Endodermal cell (in vitro differentiated cells): ENCODE data around the gene CHCHD5. TPM values are rescaled to one million over a fixed set of nuclear protein-coding genes. Genes with fewer than 3 reads are reported as not detected.

Experiments
- DNase-seq: peaks from one replicate; pipeline ENCODE4 v3.0.0-alpha.2; 2017
- H3K27ac ChIP-seq: 2 replicates; pipeline ENCODE4 v1.5.1; 2013; ENCODE audit warnings: mild to moderate bottlenecking, low read depth, low read length, moderate library complexity
- H3K27me3 ChIP-seq: 2 replicates; pipeline ENCODE4 v1.6.1; 2013; ENCODE audit warnings: mild to moderate bottlenecking, low read length, moderate library complexity; ENCODE audit not compliant: insufficient read depth, control insufficient read depth, poor library complexity, severe bottlenecking
- H3K36me3 ChIP-seq: 2 replicates; pipeline ENCODE4 v1.7.0; 2013; ENCODE audit warnings: mild to moderate bottlenecking, low read length, moderate library complexity; ENCODE audit not compliant: control insufficient read depth, insufficient read depth
- H3K4me1 ChIP-seq: one replicate; pipeline ENCODE4 v1.7.0; 2013; ENCODE audit warnings: low read length; ENCODE audit not compliant: control insufficient read depth, insufficient read depth
- H3K4me3 ChIP-seq: 2 replicates; pipeline ENCODE4 v1.5.1; 2013; ENCODE audit warnings: mild to moderate bottlenecking, low read length, moderate library complexity
- H3K9ac ChIP-seq: 2 replicates; pipeline ENCODE4 v1.6.1; 2013; ENCODE audit warnings: mild to moderate bottlenecking, low read length, moderate library complexity; ENCODE audit not compliant: poor library complexity, severe bottlenecking; ENCODE audit errors: extremely low read depth
- H3K9me3 ChIP-seq: 2 replicates; pipeline ENCODE4 v1.6.1; 2013; ENCODE audit warnings: mild to moderate bottlenecking, low read length, moderate library complexity; ENCODE audit not compliant: control insufficient read depth
- H3K27ac Mint-ChIP-seq: 2 replicates; pipeline ENCODE4 v1.8.0; 2020; ENCODE audit warnings: mixed read lengths
- H3K27me3 Mint-ChIP-seq: 2 replicates; pipeline ENCODE4 v1.8.0; 2021; ENCODE audit warnings: mild to moderate bottlenecking, mixed read lengths; ENCODE audit not compliant: insufficient read depth
- H3K36me3 Mint-ChIP-seq: 2 replicates; pipeline ENCODE4 v1.8.0; 2020; ENCODE audit warnings: low read depth, mixed read lengths
- H3K4me1 Mint-ChIP-seq: 2 replicates; pipeline ENCODE4 v1.8.0; 2020; ENCODE audit warnings: mixed read lengths
- H3K4me3 Mint-ChIP-seq: 2 replicates; pipeline ENCODE4 v1.8.0; 2020; ENCODE audit warnings: mild to moderate bottlenecking, moderate library complexity, mixed read lengths
- H3K9me3 Mint-ChIP-seq: 2 replicates; pipeline ENCODE4 v1.8.0; 2020; ENCODE audit warnings: mild to moderate bottlenecking, mixed read lengths
- CTCF ChIP-seq: fragments of 200-600 bp; sonication (generic); conservative IDR thresholded peaks from 2 replicates; pipeline ENCODE4 v1.5.0; 2021; ENCODE audit warnings: antibody characterized with exemption, mild to moderate bottlenecking
- WGBS, 2 experiments: methylation state at CpG; one replicate each; pipeline versions ENCODE4 v1.1.5 to v1.1.7; 2013; ENCODE audit warnings: missing lambda C conversion rate in 2 of 2, mixed read lengths in 1 of 2; ENCODE audit not compliant: insufficient coverage in 1 of 2, insufficient read length in 1 of 2; 5-methylcytosine and 5-hydroxymethylcytosine counted together
- total RNA-seq, 2 donors: library from RNA; stranded (reverse); fragmentation: NEBNext Ultra II Directional in 1 of 2; extraction: Animal tissue kit (Norgen Biotek cat#: 25700) in 1 of 2; gene quantifications; 2 replicates in 1 of 2; 3 replicates in 1 of 2; pipeline ENCODE4 v1.2.1, GENCODE V29; 2021

CHCHD5 gene
- total RNA-seq, 2 donors from 2014 or later = 39.1 to 48.2 TPM

GRCh38 chr2:112591413-112591812 is 7.0 kb downstream of the CHCHD5 start:
- Histone ChIP-seq H3K4me3 (no peak overlapping the region), H3K9ac (no peak overlapping the region), H3K36me3 (peaks cover 20% of the 10 kb centered on the region), H3K9me3 (no peaks in the 10 kb centered on the region), H3K4me1 (no peaks in the 10 kb centered on the region), H3K27me3 (no peaks in the 10 kb centered on the region), H3K27ac (no peak overlapping the region)
- Mint-ChIP-seq H3K9me3 (no peaks in the 10 kb centered on the region), H3K36me3 (peaks cover 30% of the 10 kb centered on the region), H3K4me1 (peaks cover 3% of the 10 kb centered on the region), H3K4me3 (no peak overlapping the region), H3K27me3 (no peaks in the 10 kb centered on the region), H3K27ac (no peak overlapping the region)
- no peak for TF ChIP-seq CTCF
- WGBS, 2 experiments = 90 to 92% methylated on average over 5 of the region's 5 CpGs
- DNase-seq = no peak

GRCh38 chr2:112593736-112594135 is 9.3 kb downstream of the CHCHD5 start:
- H3K27me3 ChIP-seq = no peaks in the 10 kb centered on the region
- H3K9me3 ChIP-seq = no peaks in the 10 kb centered on the region
- 89 to 95% methylated on average over 3 to 4 of the region's 4 CpGs for WGBS, 2 experiments
- Mint-ChIP-seq H3K9me3 (no peaks in the 10 kb centered on the region), H3K4me3 (no peak overlapping the region), H3K27ac (no peak overlapping the region), H3K36me3 (peaks cover 10% of the 10 kb centered on the region), H3K4me1 (peaks cover 3% of the 10 kb centered on the region), H3K27me3 (no peaks in the 10 kb centered on the region)
- H3K36me3 ChIP-seq = peaks cover 2% of the 10 kb centered on the region
- no peak overlapping the region for H3K4me3 ChIP-seq
- DNase-seq = no peak
- TF ChIP-seq CTCF = no peak
- no peak overlapping the region for H3K9ac ChIP-seq
- H3K27ac ChIP-seq = no peak overlapping the region
- no peaks in the 10 kb centered on the region for H3K4me1 ChIP-seq

- no peak overlapping the region for H3K4me3 Mint-ChIP-seq
- Histone ChIP-seq H3K36me3 (no peaks in the 10 kb centered on the region), H3K27ac (no peak overlapping the region), H3K9me3 (no peaks in the 10 kb centered on the region), H3K4me1 (no peaks in the 10 kb centered on the region), H3K27me3 (no peaks in the 10 kb centered on the region), H3K9ac (no peak overlapping the region), H3K4me3 (no peak overlapping the region)
- H3K36me3 Mint-ChIP-seq = peaks cover 3% of the 10 kb centered on the region
- 97 to 98% methylated on average over 4 to 10 of the region's 10 CpGs for WGBS, 2 experiments
- H3K9me3 Mint-ChIP-seq = no peaks in the 10 kb centered on the region
- H3K27me3 Mint-ChIP-seq = no peaks in the 10 kb centered on the region
- H3K27ac Mint-ChIP-seq = no peak overlapping the region
- no peak for DNase-seq
- H3K4me1 Mint-ChIP-seq = peaks cover 2% of the 10 kb centered on the region
- TF ChIP-seq CTCF = no peak
Observed at GRCh38 chr2:112597537-112598322, 13.3 kb downstream of the CHCHD5 start.
